ENCODE results near the gene CARMIL1.

The CARMIL1 gene

GRCh38 chr6:25641940-25642666, 362.9 kb downstream of the CARMIL1 start:
- H3K4me2 ChIP-seq (ENCODE audit: low read length) = no peak overlapping the region
- H4K12ac ChIP-seq (ENCODE audit: low read depth, low read length) = no peak overlapping the region

GRCh38 chr6:25642667-25643328, 363.6 kb downstream of the CARMIL1 start:
- no peaks in the 10 kb centered on the region for H3K4me1 ChIP-seq (ENCODE audit: control insufficient read depth in 1 of 2, insufficient read depth in 2 of 2, low read length in 2 of 2)
- no peak overlapping the region for H4K91ac ChIP-seq (ENCODE audit: low read depth, low read length)
- no peaks in the 10 kb centered on the region for H3K79me2 ChIP-seq (ENCODE audit: control insufficient read depth, insufficient read depth, low read length, poor library complexity)
- no peak overlapping the region for H3K4ac ChIP-seq (ENCODE audit: low read depth, low read length)
- no peak overlapping the region for H2BK5ac ChIP-seq (ENCODE audit: low read depth, low read length, poor library complexity)
- H3K23ac ChIP-seq (ENCODE audit: low read length) = no peak overlapping the region
- no peak overlapping the region for H3K14ac ChIP-seq (ENCODE audit: low read length)
- H3K18ac ChIP-seq (ENCODE audit: low read length) = no peak overlapping the region
- H2BK12ac ChIP-seq (ENCODE audit: low read length) = no peak overlapping the region
- no peak for DNase-seq
- H3K27ac ChIP-seq (ENCODE audit: low read depth, low read length) = no peak overlapping the region
- no CpG with 5 or more reads among the region's 3 CpGs for WGBS (ENCODE audit: extremely low coverage, insufficient coverage, insufficient read length)
- H3K36me3 ChIP-seq (ENCODE audit: control insufficient read depth in 1 of 2, insufficient read depth in 2 of 2, low read length in 2 of 2) = no peaks in the 10 kb centered on the region
- no peak overlapping the region for H3K4me2 ChIP-seq (ENCODE audit: low read length)
- H3K9me3 ChIP-seq (ENCODE audit: insufficient read depth, low read depth, low read length) = peaks cover 1% of the 10 kb centered on the region
- no peaks in the 10 kb centered on the region for H3K27me3 ChIP-seq (ENCODE audit: insufficient read depth, low read length)
- no peaks in the 10 kb centered on the region for H3K79me1 ChIP-seq (ENCODE audit: low read length)
- H2BK120ac ChIP-seq (ENCODE audit: insufficient read depth, low read length, poor library complexity) = no peak overlapping the region
- H2AFZ ChIP-seq (ENCODE audit: insufficient read depth, low read length, poor library complexity) = no peak overlapping the region
- H3K9ac ChIP-seq (ENCODE audit: low read length) = no peak overlapping the region
- no peak overlapping the region for H4K8ac ChIP-seq (ENCODE audit: low read depth, low read length)
- H2AK5ac ChIP-seq (ENCODE audit: low read length) = no peak overlapping the region
- H4K12ac ChIP-seq (ENCODE audit: low read depth, low read length) = no peak overlapping the region
- no peak overlapping the region for H3K4me3 ChIP-seq (ENCODE audit: low read depth, low read length)

More at GRCh38 chr6:25641940-25642666, 362.9 kb downstream of the CARMIL1 start:
- no peak for DNase-seq
- Histone ChIP-seq H3K4me3 (ENCODE audit: low read depth, low read length) (no peak overlapping the region), H3K9ac (ENCODE audit: low read length) (no peak overlapping the region), H3K14ac (ENCODE audit: low read length) (no peak overlapping the region), H3K79me2 (ENCODE audit: control insufficient read depth, insufficient read depth, low read length, poor library complexity) (no peaks in the 10 kb centered on the region), H4K8ac (ENCODE audit: low read depth, low read length) (no peak overlapping the region), H3K27ac (ENCODE audit: low read depth, low read length) (no peak overlapping the region), H3K79me1 (ENCODE audit: low read length) (no peaks in the 10 kb centered on the region), H4K91ac (ENCODE audit: low read depth, low read length) (no peak overlapping the region), H3K4me1 (ENCODE audit: control insufficient read depth in 1 of 2, insufficient read depth in 2 of 2, low read length in 2 of 2) (no peaks in the 10 kb centered on the region), H3K27me3 (ENCODE audit: insufficient read depth, low read length) (no peaks in the 10 kb centered on the region), H2AK5ac (ENCODE audit: low read length) (no peak overlapping the region), H2AFZ (ENCODE audit: insufficient read depth, low read length, poor library complexity) (no peak overlapping the region), H2BK120ac (ENCODE audit: insufficient read depth, low read length, poor library complexity) (no peak overlapping the region), H2BK12ac (ENCODE audit: low read length) (no peak overlapping the region), H3K9me3 (ENCODE audit: insufficient read depth, low read depth, low read length) (peaks cover 1% of the 10 kb centered on the region), H3K36me3 (ENCODE audit: control insufficient read depth in 1 of 2, insufficient read depth in 2 of 2, low read length in 2 of 2) (no peaks in the 10 kb centered on the region), H2BK5ac (ENCODE audit: low read depth, low read length, poor library complexity) (no peak overlapping the region), H3K18ac (ENCODE audit: low read length) (no peak overlapping the region), H3K23ac (ENCODE audit: low read length) (no peak overlapping the region), H3K4ac (ENCODE audit: low read depth, low read length) (no peak overlapping the region)
- WGBS (ENCODE audit: extremely low coverage, insufficient coverage, insufficient read length) = no CpG with 5 or more reads among the region's 3 CpGs

GRCh38 chr6:25645916-25646315, 366.7 kb downstream of the CARMIL1 start:
- no peak overlapping the region for H3K14ac ChIP-seq (ENCODE audit: low read length)
- no peak overlapping the region for H2BK5ac ChIP-seq (ENCODE audit: low read depth, low read length, poor library complexity)
- H2AFZ ChIP-seq (ENCODE audit: insufficient read depth, low read length, poor library complexity) = no peak overlapping the region
- no peak overlapping the region for H3K9ac ChIP-seq (ENCODE audit: low read length)
- no peaks in the 10 kb centered on the region for H3K36me3 ChIP-seq (ENCODE audit: control insufficient read depth in 1 of 2, insufficient read depth in 2 of 2, low read length in 2 of 2)
- H3K4ac ChIP-seq (ENCODE audit: low read depth, low read length) = no peak overlapping the region
- no peaks in the 10 kb centered on the region for H3K4me1 ChIP-seq (ENCODE audit: control insufficient read depth in 1 of 2, insufficient read depth in 2 of 2, low read length in 2 of 2)
- no peak for DNase-seq
- no peak overlapping the region for H3K4me2 ChIP-seq (ENCODE audit: low read length)
- H3K23ac ChIP-seq (ENCODE audit: low read length) = no peak overlapping the region
- H3K9me3 ChIP-seq (ENCODE audit: insufficient read depth, low read depth, low read length) = no peaks in the 10 kb centered on the region
- no peak overlapping the region for H3K4me3 ChIP-seq (ENCODE audit: low read depth, low read length)
- no peak overlapping the region for H2BK120ac ChIP-seq (ENCODE audit: insufficient read depth, low read length, poor library complexity)
- no peaks in the 10 kb centered on the region for H3K79me1 ChIP-seq (ENCODE audit: low read length)
- H3K79me2 ChIP-seq (ENCODE audit: control insufficient read depth, insufficient read depth, low read length, poor library complexity) = no peaks in the 10 kb centered on the region
- no peak overlapping the region for H4K12ac ChIP-seq (ENCODE audit: low read depth, low read length)
- H2BK12ac ChIP-seq (ENCODE audit: low read length) = no peak overlapping the region
- no peak overlapping the region for H2AK5ac ChIP-seq (ENCODE audit: low read length)
- H3K18ac ChIP-seq (ENCODE audit: low read length) = no peak overlapping the region
- WGBS (ENCODE audit: extremely low coverage, insufficient coverage, insufficient read length) = no CpG with 5 or more reads among the region's 4 CpGs
- H3K27me3 ChIP-seq (ENCODE audit: insufficient read depth, low read length) = no peaks in the 10 kb centered on the region
- H4K91ac ChIP-seq (ENCODE audit: low read depth, low read length) = no peak overlapping the region
- H3K27ac ChIP-seq (ENCODE audit: low read depth, low read length) = no peak overlapping the region
- no peak overlapping the region for H4K8ac ChIP-seq (ENCODE audit: low read depth, low read length)

GRCh38 chr6:25649611-25650010, 370.4 kb downstream of the CARMIL1 start:
- H3K27me3 ChIP-seq (ENCODE audit: insufficient read depth, low read length) = no peaks in the 10 kb centered on the region
- no peak overlapping the region for H2AK5ac ChIP-seq (ENCODE audit: low read length)

More at GRCh38 chr6:25649611-25650010, 370.4 kb downstream of the CARMIL1 start:
- H3K79me1 ChIP-seq (ENCODE audit: low read length) = no peaks in the 10 kb centered on the region
- no peak overlapping the region for H3K4me2 ChIP-seq (ENCODE audit: low read length)
- no CpG with 5 or more reads among the region's 1 CpG for WGBS (ENCODE audit: extremely low coverage, insufficient coverage, insufficient read length)
- no peak overlapping the region for H3K14ac ChIP-seq (ENCODE audit: low read length)
- H3K4me1 ChIP-seq (ENCODE audit: control insufficient read depth in 1 of 2, insufficient read depth in 2 of 2, low read length in 2 of 2) = no peaks in the 10 kb centered on the region
- H4K91ac ChIP-seq (ENCODE audit: low read depth, low read length) = no peak overlapping the region
- no peak overlapping the region for H2BK12ac ChIP-seq (ENCODE audit: low read length)
- H3K23ac ChIP-seq (ENCODE audit: low read length) = no peak overlapping the region
- no peak overlapping the region for H4K12ac ChIP-seq (ENCODE audit: low read depth, low read length)
- no peak overlapping the region for H2BK120ac ChIP-seq (ENCODE audit: insufficient read depth, low read length, poor library complexity)
- H3K9me3 ChIP-seq (ENCODE audit: insufficient read depth, low read depth, low read length) = no peaks in the 10 kb centered on the region
- H3K27ac ChIP-seq (ENCODE audit: low read depth, low read length) = no peak overlapping the region
- no peak for DNase-seq
- H3K9ac ChIP-seq (ENCODE audit: low read length) = no peak overlapping the region
- H2BK5ac ChIP-seq (ENCODE audit: low read depth, low read length, poor library complexity) = no peak overlapping the region
- no peak overlapping the region for H3K4ac ChIP-seq (ENCODE audit: low read depth, low read length)
- H4K8ac ChIP-seq (ENCODE audit: low read depth, low read length) = no peak overlapping the region
- H2AFZ ChIP-seq (ENCODE audit: insufficient read depth, low read length, poor library complexity) = no peak overlapping the region
- H3K36me3 ChIP-seq (ENCODE audit: control insufficient read depth in 1 of 2, insufficient read depth in 2 of 2, low read length in 2 of 2) = no peaks in the 10 kb centered on the region
- no peak overlapping the region for H3K18ac ChIP-seq (ENCODE audit: low read length)
- no peaks in the 10 kb centered on the region for H3K79me2 ChIP-seq (ENCODE audit: control insufficient read depth, insufficient read depth, low read length, poor library complexity)
- H3K4me3 ChIP-seq (ENCODE audit: low read depth, low read length) = no peak overlapping the region
